HG02981 (cell line): Measurements from ENCODE around the gene PRDM11.
"Not testable (repeated sequence)": the region's sequence is repeated elsewhere in the genome, so short reads cannot be mapped to it uniquely, and the experiment has no call there.

Source experiments
- ATAC-seq: cut with Tn5 transposase; IDR thresholded peaks from one replicate; pipeline ENCODE4 v1.9.1; 2021; ENCODE audit warnings: mild to moderate bottlenecking, moderate library complexity; ENCODE audit not compliant: unreplicated experiment

PRDM11 gene

GRCh38 chr11:45229401-45230020 is 83.1 kb downstream of the PRDM11 start:
- ATAC-seq: no peak

- ATAC-seq: no peak
Measured at GRCh38 chr11:45232341-45233080, 86.1 kb downstream of the PRDM11 start.

GRCh38 chr11:45233121-45233803 is 86.8 kb downstream of the PRDM11 start:
- ATAC-seq: peak; percentile 65

GRCh38 chr11:45233804-45234170 is 87.3 kb downstream of the PRDM11 start:
- ATAC-seq: no peak

GRCh38 chr11:45234306-45235006 is 88.0 kb downstream of the PRDM11 start:
- no peak for ATAC-seq

GRCh38 chr11:45237711-45238315 is 91.4 kb downstream of the PRDM11 start:
- no peak for ATAC-seq

- ATAC-seq: no peak
Measured at GRCh38 chr11:45238724-45239123, 92.3 kb downstream of the PRDM11 start.

GRCh38 chr11:45239733-45240132 is 93.3 kb downstream of the PRDM11 start:
- no peak for ATAC-seq

GRCh38 chr11:45243967-45244366 is 97.5 kb downstream of the PRDM11 start:
- no peak for ATAC-seq

GRCh38 chr11:45245218-45246045 is 99.0 kb downstream of the PRDM11 start:
- no peak for ATAC-seq

GRCh38 chr11:45246241-45246640 is 99.8 kb downstream of the PRDM11 start:
- no peak for ATAC-seq

GRCh38 chr11:45247433-45247832 is 101.0 kb downstream of the PRDM11 start:
- no peak for ATAC-seq

- ATAC-seq: no peak
Measured at GRCh38 chr11:45248501-45249011, 102.1 kb downstream of the PRDM11 start.

- not testable (repeated sequence) for ATAC-seq
Measured at GRCh38 chr11:45249372-45249771, 102.9 kb downstream of the PRDM11 start.

GRCh38 chr11:45250035-45250718 is 103.7 kb downstream of the PRDM11 start:
- ATAC-seq: no peak

GRCh38 chr11:45252134-45252856 is 105.9 kb downstream of the PRDM11 start:
- ATAC-seq: peak; percentile 60

- no peak for ATAC-seq
Measured at GRCh38 chr11:45252877-45253276, 106.4 kb downstream of the PRDM11 start.

- ATAC-seq: no peak
Measured at GRCh38 chr11:45253640-45254039, 107.2 kb downstream of the PRDM11 start.

- no peak for ATAC-seq
Measured at GRCh38 chr11:45254070-45254469, 107.6 kb downstream of the PRDM11 start.
